Nephron progenitor cell (in vitro differentiated cells): ENCODE measurements around the gene DDR2.

Experiments used
- DNase-seq: peaks from one replicate; pipeline ENCODE4 v3.0.0; 2021
- H3K27ac Mint-ChIP-seq: 2 replicates; pipeline ENCODE4 v1.8.0; 2021; ENCODE audit warnings: mild to moderate bottlenecking, moderate library complexity, mixed read lengths
- H3K27me3 Mint-ChIP-seq: 2 replicates; pipeline ENCODE4 v1.8.0; 2021; ENCODE audit warnings: mild to moderate bottlenecking, low read depth, mixed read lengths; ENCODE audit not compliant: poor library complexity
- H3K36me3 Mint-ChIP-seq: 2 replicates; pipeline ENCODE4 v1.8.0; 2021; ENCODE audit warnings: low read depth, mixed read lengths
- H3K4me1 Mint-ChIP-seq: 2 replicates; pipeline ENCODE4 v1.8.0; 2021; ENCODE audit warnings: mixed read lengths
- H3K4me3 Mint-ChIP-seq: 2 replicates; pipeline ENCODE4 v1.8.0; 2021; ENCODE audit warnings: mild to moderate bottlenecking, moderate library complexity, mixed read lengths
- H3K9me3 Mint-ChIP-seq: 2 replicates; pipeline ENCODE4 v1.8.0; 2021; ENCODE audit warnings: mild to moderate bottlenecking, moderate library complexity, mixed read lengths
- TF ChIP-seq, protein P1 (sequence below): fragments of 200-600 bp; sonication (generic); IDR thresholded peaks from 2 replicates; pipeline ENCODE4 v1.5.0; 2021; ENCODE audit warnings: antibody characterized with exemption

Gene DDR2

DNA sequence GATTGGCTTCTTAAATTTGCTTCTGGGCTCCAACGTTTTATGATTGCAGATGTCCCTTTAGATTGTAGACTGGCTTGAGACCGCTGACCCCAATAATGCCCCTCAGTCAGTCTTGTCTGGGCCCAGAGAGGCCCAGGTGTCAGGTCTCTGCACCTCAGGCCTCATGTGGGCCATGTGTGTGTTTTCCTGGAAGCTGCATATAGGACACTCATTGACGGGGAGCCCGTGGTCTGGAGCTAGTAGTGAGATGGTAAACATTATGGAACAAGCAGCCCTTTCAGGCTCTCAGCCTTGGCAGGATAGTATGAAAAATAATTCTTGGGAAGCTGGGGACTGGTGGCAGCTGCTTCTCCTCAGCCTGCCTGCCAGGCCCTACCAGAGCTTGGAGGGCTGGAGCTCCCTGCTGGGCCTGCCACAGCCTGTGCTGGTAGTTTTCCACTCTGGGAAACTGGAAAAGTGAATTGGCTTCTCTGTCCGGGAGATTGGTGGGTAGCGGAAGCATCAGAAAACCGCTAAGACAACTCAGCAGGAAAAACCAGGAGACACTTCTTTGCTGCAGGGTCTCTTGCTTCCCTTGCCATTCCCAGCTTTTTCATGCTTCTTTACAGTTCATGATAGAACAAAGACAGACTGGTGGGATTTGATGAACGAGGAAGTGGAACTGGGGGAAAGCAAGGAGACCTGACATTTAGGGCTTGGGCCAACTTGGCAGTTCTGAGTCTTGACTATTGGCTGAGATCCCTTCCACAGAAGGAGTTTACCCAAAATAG, 100.5 kb downstream of the DDR2 start:
- Mint-ChIP-seq H3K9me3 (peaks cover under 1% of the 10 kb centered on the region), H3K36me3 (no peaks in the 10 kb centered on the region), H3K27ac (peak overlapping the region; percentile 67), H3K4me3 (no peak overlapping the region), H3K27me3 (peaks cover 7% of the 10 kb centered on the region), H3K4me1 (peaks cover 9% of the 10 kb centered on the region)
- TF ChIP-seq, protein P1, sequence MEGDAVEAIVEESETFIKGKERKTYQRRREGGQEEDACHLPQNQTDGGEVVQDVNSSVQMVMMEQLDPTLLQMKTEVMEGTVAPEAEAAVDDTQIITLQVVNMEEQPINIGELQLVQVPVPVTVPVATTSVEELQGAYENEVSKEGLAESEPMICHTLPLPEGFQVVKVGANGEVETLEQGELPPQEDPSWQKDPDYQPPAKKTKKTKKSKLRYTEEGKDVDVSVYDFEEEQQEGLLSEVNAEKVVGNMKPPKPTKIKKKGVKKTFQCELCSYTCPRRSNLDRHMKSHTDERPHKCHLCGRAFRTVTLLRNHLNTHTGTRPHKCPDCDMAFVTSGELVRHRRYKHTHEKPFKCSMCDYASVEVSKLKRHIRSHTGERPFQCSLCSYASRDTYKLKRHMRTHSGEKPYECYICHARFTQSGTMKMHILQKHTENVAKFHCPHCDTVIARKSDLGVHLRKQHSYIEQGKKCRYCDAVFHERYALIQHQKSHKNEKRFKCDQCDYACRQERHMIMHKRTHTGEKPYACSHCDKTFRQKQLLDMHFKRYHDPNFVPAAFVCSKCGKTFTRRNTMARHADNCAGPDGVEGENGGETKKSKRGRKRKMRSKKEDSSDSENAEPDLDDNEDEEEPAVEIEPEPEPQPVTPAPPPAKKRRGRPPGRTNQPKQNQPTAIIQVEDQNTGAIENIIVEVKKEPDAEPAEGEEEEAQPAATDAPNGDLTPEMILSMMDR: no peak
- no peak for DNase-seq

DNA sequence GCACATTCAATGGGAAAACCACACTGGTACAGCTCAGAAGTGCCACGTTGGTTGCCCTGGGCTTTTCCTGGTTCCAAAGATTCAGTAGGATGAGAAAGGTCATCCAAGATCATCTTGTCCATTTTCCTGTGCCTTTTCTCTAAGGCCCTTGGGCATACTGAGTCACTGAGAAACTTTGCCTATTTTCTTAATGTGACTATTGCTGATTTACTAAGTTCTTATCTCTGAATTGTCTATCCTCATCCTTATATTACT, 101.0 kb downstream of the DDR2 start:
- TF ChIP-seq, protein P1: no peak
- Mint-ChIP-seq H3K4me3 (no peak overlapping the region), H3K27ac (no peak overlapping the region)

DNA sequence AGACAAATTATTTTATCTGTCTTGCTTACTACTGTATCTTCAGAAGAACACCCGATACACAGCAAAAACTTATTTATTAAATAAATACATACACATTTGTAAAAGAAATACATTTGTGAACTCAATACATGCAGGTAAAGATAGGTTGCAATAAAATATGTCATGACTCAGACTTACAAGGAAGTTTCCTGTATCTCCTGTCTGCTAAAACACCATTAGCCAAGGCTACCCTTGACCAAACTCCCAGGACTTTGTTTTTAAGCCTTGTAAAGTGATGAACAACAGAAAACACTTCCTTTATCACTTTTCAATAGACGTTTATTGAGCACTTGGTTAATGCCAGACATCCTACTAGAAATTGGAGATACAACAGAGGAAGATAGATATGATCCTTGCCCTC, 101.8 kb downstream of the DDR2 start:
- DNase-seq: no peak
- no peak overlapping the region for H3K4me3 Mint-ChIP-seq
- peaks cover 3% of the 10 kb centered on the region for H3K9me3 Mint-ChIP-seq
- H3K27me3 Mint-ChIP-seq: peaks cover 7% of the 10 kb centered on the region
- TF ChIP-seq, protein P1: no peak
- no peak overlapping the region for H3K27ac Mint-ChIP-seq
- H3K4me1 Mint-ChIP-seq: peaks cover 5% of the 10 kb centered on the region
- H3K36me3 Mint-ChIP-seq: no peaks in the 10 kb centered on the region

More for the DNA sequence above, 101.0 kb downstream of the DDR2 start:
- Mint-ChIP-seq H3K9me3 (peaks cover 3% of the 10 kb centered on the region), H3K36me3 (no peaks in the 10 kb centered on the region), H3K27me3 (peaks cover 7% of the 10 kb centered on the region), H3K4me1 (peaks cover 9% of the 10 kb centered on the region)
- no peak for DNase-seq

DNA sequence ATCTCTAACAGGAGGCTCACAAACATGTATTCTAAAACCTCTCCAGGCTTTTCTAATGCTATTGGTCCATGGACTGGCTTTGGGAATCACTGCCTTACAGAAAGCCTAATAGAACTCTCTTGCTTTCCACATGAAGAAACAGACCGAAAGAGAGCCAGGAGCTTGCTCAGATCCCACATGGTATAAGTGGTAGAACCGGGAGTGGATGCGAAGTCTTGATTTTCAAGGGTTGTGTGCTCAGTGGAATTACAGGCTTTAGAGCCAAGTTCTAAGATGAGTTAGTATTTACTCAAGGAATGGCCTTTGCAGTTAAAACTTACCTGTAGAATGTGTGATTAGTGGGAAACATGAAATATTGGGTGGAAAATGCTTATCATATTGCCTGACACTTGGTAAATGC, 103.9 kb downstream of the DDR2 start:
- Mint-ChIP-seq H3K27me3 (peaks cover 4% of the 10 kb centered on the region), H3K36me3 (no peaks in the 10 kb centered on the region), H3K27ac (no peak overlapping the region), H3K9me3 (peaks cover 7% of the 10 kb centered on the region), H3K4me1 (peaks cover 5% of the 10 kb centered on the region), H3K4me3 (no peak overlapping the region)
- TF ChIP-seq, protein P1: no peak
- no peak for DNase-seq

DNA sequence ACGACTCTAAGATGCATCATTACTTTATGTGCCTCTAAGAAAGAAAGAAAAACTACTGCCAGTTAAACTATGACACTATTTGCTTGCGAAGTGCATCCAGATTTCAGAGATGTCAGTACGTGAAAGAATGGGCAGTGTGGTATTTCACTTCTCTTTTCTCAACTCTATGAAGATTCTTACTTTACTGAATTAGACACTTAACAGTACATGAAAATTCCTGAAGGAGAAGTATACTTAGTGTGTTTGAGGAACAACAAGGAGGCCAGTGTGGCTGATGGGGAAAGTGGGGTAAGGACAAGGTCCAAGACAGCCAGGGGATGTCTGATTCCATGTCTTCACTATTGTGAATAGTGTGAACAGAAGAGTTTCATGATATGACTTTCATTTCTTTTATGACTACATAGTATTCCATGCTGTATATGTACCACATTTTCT, 104.4 kb downstream of the DDR2 start:
- H3K4me1 Mint-ChIP-seq: peaks cover 5% of the 10 kb centered on the region

More for the DNA sequence above, 104.4 kb downstream of the DDR2 start:
- H3K27ac Mint-ChIP-seq: no peak overlapping the region
- peaks cover 1% of the 10 kb centered on the region for H3K27me3 Mint-ChIP-seq
- no peaks in the 10 kb centered on the region for H3K36me3 Mint-ChIP-seq
- peaks cover 7% of the 10 kb centered on the region for H3K9me3 Mint-ChIP-seq
- TF ChIP-seq, protein P1: no peak
- DNase-seq: no peak
- H3K4me3 Mint-ChIP-seq: no peak overlapping the region
